Tibial nerve (tissue), 3 donors: ENCODE measurements around the gene FGD4.

ENCODE experiments used
- POLR2A ChIP-seq, 2 donors: fragments of 450-650 bp; IDR thresholded peaks; one replicate each; pipeline ENCODE4 v1.6.1; 2017; ENCODE audit warnings: antibody characterized with exemption in 2 of 2, mild to moderate bottlenecking in 2 of 2, moderate library complexity in 2 of 2
- TF ChIP-seq, protein P1 (sequence below), 5 experiments: fragments of 200-600 bp in 3 of 5; fragments of 450-650 bp in 2 of 5; sonication (generic) in 3 of 5; IDR thresholded peaks; one replicate each; pipeline ENCODE4 v1.5.1; 2016 to 2019; ENCODE audit warnings: antibody characterized with exemption in 5 of 5, mild to moderate bottlenecking in 3 of 5, moderate library complexity in 2 of 5

- TF ChIP-seq POLR2A (IDR thresholded peaks at IDR 0.05): no peak
- TF ChIP-seq, protein P1, sequence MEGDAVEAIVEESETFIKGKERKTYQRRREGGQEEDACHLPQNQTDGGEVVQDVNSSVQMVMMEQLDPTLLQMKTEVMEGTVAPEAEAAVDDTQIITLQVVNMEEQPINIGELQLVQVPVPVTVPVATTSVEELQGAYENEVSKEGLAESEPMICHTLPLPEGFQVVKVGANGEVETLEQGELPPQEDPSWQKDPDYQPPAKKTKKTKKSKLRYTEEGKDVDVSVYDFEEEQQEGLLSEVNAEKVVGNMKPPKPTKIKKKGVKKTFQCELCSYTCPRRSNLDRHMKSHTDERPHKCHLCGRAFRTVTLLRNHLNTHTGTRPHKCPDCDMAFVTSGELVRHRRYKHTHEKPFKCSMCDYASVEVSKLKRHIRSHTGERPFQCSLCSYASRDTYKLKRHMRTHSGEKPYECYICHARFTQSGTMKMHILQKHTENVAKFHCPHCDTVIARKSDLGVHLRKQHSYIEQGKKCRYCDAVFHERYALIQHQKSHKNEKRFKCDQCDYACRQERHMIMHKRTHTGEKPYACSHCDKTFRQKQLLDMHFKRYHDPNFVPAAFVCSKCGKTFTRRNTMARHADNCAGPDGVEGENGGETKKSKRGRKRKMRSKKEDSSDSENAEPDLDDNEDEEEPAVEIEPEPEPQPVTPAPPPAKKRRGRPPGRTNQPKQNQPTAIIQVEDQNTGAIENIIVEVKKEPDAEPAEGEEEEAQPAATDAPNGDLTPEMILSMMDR (IDR thresholded peaks at IDR 0.05): no peak
Measured at GRCh38 chr12:32541754-32542374, 142.5 kb downstream of the FGD4 start.
